Measurements from ENCODE around the gene SH3D21. TPM values are rescaled to one million over a fixed set of nuclear protein-coding genes. Genes with fewer than 3 reads are reported as not detected.
A peak's percentile ranks its signal among the peaks of the same experiment; 100 is the strongest.

Gene SH3D21
- total and polyA plus RNA-seq, 2 donors (not counting 1 experiment from before 2014, with no cell fraction given): 0.49 to 1.8 TPM

- ChIA-PET CTCF (interaction anchor here (1.3 to 4.8 kb wide), 3 partner anchors 11 to 23 kb away, joined by 3 to 30 read pairs (median 6); no protein-coding TSS in a partner anchor), POLR2A (no interaction called here)
- Histone ChIP-seq H3K9ac (ENCODE audit: low read length) (no peak overlapping the region), H2AFZ (ENCODE audit: insufficient read depth, low read depth, low read length, poor library complexity, severe bottlenecking) (no peak overlapping the region), H3K79me2 (ENCODE audit: control insufficient read depth, insufficient read depth, low read length) (peaks cover 93% of the 10 kb centered on the region), H3K27ac (ENCODE audit: low read length in 2 of 2) (peak overlapping the region; percentile 56 to 71), H3K4me2 (replicated peaks; ENCODE audit: low read depth, low read length, poor library complexity, severe bottlenecking) (peak overlapping the region; percentile 37), H3K27me3 (replicated peaks in 1 of 4; ENCODE audit: control extremely low read depth in 1 of 4, control insufficient read depth in 3 of 4, insufficient read depth in 4 of 4, low read length in 3 of 4) (no peaks in the 10 kb centered on the region), H3K4me1 (ENCODE audit: control insufficient read depth in 2 of 2, insufficient read depth in 2 of 2, low read length in 2 of 2) (peaks cover 29 to 50% of the 10 kb centered on the region in 2 donors), H3K36me3 (replicated peaks in 1 of 2; ENCODE audit: control extremely low read depth in 1 of 2, control insufficient read depth in 1 of 2, extremely low read depth in 1 of 2, insufficient read depth in 2 of 2, low read length in 1 of 2) (peaks cover 1 to 53% of the 10 kb centered on the region in 2 experiments), H3K9me3 (ENCODE audit: control extremely low read depth in 1 of 3, control insufficient read depth in 2 of 3, insufficient read depth in 1 of 3, low read length in 2 of 3) (no peaks in the 10 kb centered on the region), H3K4me3 (ENCODE audit: control extremely low read depth in 1 of 5, extremely low read depth in 1 of 5, insufficient read depth in 1 of 5, low read depth in 2 of 5, low read length in 4 of 5) (no peak overlapping the region), H4K20me1 (ENCODE audit: control insufficient read depth, insufficient read depth, low read length, poor library complexity, severe bottlenecking) (peaks cover 44% of the 10 kb centered on the region)
- Mint-ChIP-seq H3K9me3 (ENCODE audit: insufficient read depth) (no peaks in the 10 kb centered on the region), H3K27ac (peak overlapping the region; percentile 81), H3K27me3 (no peaks in the 10 kb centered on the region), H3K4me3 (no peak overlapping the region), H3K4me1 (peaks cover 47% of the 10 kb centered on the region)
- WGBS (ENCODE audit: insufficient coverage): 33% methylated on average over 1 of the region's 1 CpG
- ATAC-seq (ENCODE audit: low read depth) (no peak), DNase-seq (no peak)
- no peak for TF ChIP-seq CTCF (IDR thresholded peaks at IDR 0.05)
- TF ChIP-seq EZH2 (IDR thresholded peaks at IDR 0.05; ENCODE audit: borderline replicate concordance, insufficient read depth, low read depth, low read length, poor library complexity, severe bottlenecking): no peak
- intact Hi-C loops (cut with micrococcal nuclease): loop anchor here (5.0 kb wide), 2 partner anchors 43 to 58 kb away; partner anchors contain the start of genes EVA1B and SH3D21
Observed at GRCh38 chr1:36365381-36365780, 59.2 kb downstream of the SH3D21 start.

GRCh38 chr1:36366091-36366661 lies 60.0 kb downstream of the SH3D21 start:
- peaks cover 37 to 53% of the 10 kb centered on the region in 2 donors for H3K4me1 ChIP-seq (ENCODE audit: control insufficient read depth in 2 of 2, insufficient read depth in 2 of 2, low read length in 2 of 2)
- H3K36me3 ChIP-seq (replicated peaks in 1 of 2; ENCODE audit: control extremely low read depth in 1 of 2, control insufficient read depth in 1 of 2, extremely low read depth in 1 of 2, insufficient read depth in 2 of 2, low read length in 1 of 2): peaks cover 0 to 48% of the 10 kb centered on the region in 2 experiments
- CTCF ChIA-PET: interaction anchor here (1.1 to 6.7 kb wide), 8 partner anchors 10 to 57 kb away, joined by 3 to 52 read pairs (median 5); partner anchors contain the start of gene LSM10
- no peaks in the 10 kb centered on the region for H3K27me3 Mint-ChIP-seq
- H3K9ac ChIP-seq (ENCODE audit: low read length): no peak overlapping the region
- no peaks in the 10 kb centered on the region for H3K9me3 ChIP-seq (ENCODE audit: control extremely low read depth in 1 of 3, control insufficient read depth in 2 of 3, insufficient read depth in 1 of 3, low read length in 2 of 3)
- no peak for TF ChIP-seq CTCF (IDR thresholded peaks at IDR 0.05)
- TF ChIP-seq EZH2 (IDR thresholded peaks at IDR 0.05; ENCODE audit: borderline replicate concordance, insufficient read depth, low read depth, low read length, poor library complexity, severe bottlenecking): no peak
- H3K79me2 ChIP-seq (ENCODE audit: control insufficient read depth, insufficient read depth, low read length): peaks cover 94% of the 10 kb centered on the region
- H3K27ac Mint-ChIP-seq: peak overlapping the region; percentile 84
- 65% methylated on average over 15 of the region's 18 CpGs for WGBS (ENCODE audit: insufficient coverage)
- H3K4me3 Mint-ChIP-seq: peak overlapping the region; percentile 32
- peak; percentile 47 for ATAC-seq (ENCODE audit: low read depth)
- no peaks in the 10 kb centered on the region for H3K9me3 Mint-ChIP-seq (ENCODE audit: insufficient read depth)
- intact Hi-C loops (cut with micrococcal nuclease): loop anchor here (5.0 kb wide), 2 partner anchors 44 to 59 kb away; partner anchors contain the start of genes EVA1B and SH3D21
- peaks cover 48% of the 10 kb centered on the region for H4K20me1 ChIP-seq (ENCODE audit: control insufficient read depth, insufficient read depth, low read length, poor library complexity, severe bottlenecking)
- no peak overlapping the region for H3K4me3 ChIP-seq (ENCODE audit: control extremely low read depth in 1 of 5, extremely low read depth in 1 of 5, insufficient read depth in 1 of 5, low read depth in 2 of 5, low read length in 4 of 5)
- no peak overlapping the region for H2AFZ ChIP-seq (ENCODE audit: insufficient read depth, low read depth, low read length, poor library complexity, severe bottlenecking)
- peak; percentile 69 for DNase-seq
- POLR2A ChIA-PET: interaction anchor here (0.6 to 1.1 kb wide), 3 partner anchors 16 to 57 kb away, joined by 3 read pairs; no protein-coding TSS in a partner anchor
- no peaks in the 10 kb centered on the region for H3K27me3 ChIP-seq (replicated peaks in 1 of 4; ENCODE audit: control extremely low read depth in 1 of 4, control insufficient read depth in 3 of 4, insufficient read depth in 4 of 4, low read length in 3 of 4)
- peak overlapping the region; percentile 37 for H3K4me2 ChIP-seq (replicated peaks; ENCODE audit: low read depth, low read length, poor library complexity, severe bottlenecking)
- peaks cover 50% of the 10 kb centered on the region for H3K4me1 Mint-ChIP-seq
- H3K27ac ChIP-seq (ENCODE audit: low read length in 2 of 2): peak overlapping the region; percentile 56 to 71

Data from B cell (primary cell).